GDM1 (cell line): ENCODE measurements around the gene CBFA2T3.

Experiments used
- DNase-seq: peaks from one replicate; lab custom pipeline; 2025; lab: John Stamatoyannopoulos, UW

Gene CBFA2T3

DNA sequence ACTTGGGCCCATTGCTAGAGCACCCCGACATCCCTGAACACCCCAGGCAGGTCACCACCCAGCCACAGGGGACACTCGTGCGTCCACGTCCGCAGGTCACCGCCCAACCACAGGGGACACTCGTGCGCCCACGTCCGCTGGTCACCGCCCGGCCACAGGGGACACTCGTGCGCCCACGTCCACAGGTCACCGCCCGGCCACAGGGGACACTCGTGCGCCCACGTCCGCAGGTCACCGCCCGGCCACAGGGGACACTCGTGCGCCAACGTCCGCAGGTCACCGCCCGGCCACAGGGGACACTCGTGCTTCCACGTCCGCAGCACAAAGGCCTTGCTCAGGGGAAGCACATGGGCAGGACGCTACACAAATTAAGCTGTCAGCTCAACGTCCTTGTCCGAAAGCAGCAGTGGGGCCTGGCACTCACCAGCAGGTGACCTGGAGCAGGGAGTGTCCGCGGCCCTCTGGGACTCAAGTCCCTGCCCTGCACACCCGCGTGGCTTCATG is 137.9 kb downstream of the CBFA2T3 start:
- DNase-seq, result no peak

DNA sequence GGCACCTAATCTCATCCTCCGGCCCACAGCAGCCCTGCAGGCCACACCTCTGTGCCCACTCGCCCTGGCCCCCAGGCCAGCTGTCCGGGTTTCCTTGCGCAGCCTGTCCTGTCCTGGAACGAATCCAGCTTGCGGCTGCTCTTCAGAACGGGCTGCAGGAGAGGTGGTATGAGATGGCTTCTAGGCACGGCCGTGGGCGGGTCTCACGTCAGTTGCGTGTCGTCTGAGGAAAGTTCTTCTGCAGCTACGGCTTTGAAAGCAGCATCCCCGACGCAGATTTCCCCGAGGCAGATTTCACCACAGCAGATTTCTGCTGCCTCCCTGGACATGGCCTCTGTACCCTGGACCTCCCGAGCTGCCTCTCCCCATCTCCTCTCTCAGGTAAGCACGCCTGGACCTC is 138.4 kb downstream of the CBFA2T3 start:
- no peak for DNase-seq

DNA sequence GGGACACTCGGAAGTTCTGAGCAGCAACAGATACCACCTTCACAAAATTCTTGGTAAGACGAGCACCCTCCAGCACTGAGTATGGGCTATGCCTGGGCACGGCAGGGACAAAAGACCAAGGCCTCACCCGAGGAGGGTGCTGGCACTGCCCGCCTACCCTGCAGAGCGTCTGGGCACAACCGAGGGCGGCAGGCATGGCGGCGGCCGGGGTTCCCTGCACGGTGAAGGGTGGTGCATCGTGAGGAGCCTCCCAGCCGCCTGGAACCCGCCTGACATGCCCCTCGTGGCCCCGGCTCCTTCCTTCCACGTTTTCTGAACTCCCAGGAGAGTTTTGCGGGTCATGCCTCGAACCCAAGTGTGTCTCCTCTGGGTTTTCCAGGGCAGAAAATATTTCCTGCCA is 139.2 kb downstream of the CBFA2T3 start:
- DNase-seq, result no peak

DNA sequence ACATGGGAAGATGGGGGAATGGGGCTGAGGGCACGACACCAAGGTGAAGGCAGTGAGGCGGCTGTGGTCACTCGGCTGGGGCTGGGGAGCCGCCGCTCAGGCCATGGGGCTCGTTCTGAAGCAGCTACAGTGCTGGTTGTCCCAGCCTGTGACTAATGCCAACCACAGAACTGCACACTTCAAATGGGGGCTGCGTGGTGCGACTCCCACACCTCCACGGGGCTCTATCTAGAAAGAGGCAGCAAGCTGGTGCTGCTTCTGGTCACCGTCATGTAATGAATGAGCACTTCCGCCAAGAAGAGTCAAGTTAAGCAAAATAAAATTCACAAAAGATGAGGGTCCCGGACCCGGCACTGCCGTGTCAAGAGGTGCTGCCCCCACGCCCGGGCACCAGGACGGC is 140.2 kb downstream of the CBFA2T3 start:
- no peak for DNase-seq

DNA sequence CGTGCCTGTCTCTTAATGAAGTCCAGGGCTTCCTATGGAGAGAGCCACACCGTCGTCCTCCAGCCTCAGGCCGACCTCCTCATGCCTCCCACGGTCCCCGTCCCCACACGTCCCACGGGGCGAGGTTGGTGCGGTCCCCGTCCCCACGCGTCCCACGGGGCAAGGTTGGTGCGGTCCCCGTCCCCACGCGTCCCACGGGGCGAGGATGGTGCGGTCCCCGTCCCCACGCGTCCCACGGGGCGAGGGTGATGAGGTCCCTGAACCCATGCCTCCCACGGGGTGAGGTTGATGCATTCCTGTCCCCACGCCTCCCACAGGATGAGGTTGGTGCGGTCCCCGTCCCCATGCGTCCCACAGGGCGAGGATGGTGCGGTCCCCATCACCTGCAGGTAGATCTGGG is 141.2 kb downstream of the CBFA2T3 start:
- no peak for DNase-seq

DNA sequence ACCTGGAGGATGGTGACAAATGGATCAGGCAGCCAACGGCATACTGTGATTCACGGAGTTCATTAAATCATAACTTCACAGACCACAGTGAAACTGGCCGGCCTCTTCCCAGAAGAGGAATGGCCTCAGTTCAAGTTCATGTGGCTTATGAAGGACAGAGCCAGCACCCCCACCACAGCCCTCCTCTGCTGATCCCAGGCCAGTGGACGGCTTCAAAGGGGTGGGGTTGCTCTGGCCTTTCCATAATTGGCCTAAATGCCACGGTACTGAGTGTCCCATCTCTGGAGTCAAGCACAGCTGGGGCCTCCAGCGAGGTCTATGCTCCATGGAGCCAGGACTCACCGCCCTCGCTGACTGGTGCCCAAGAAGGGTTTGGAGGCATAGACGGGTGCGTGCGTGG is 141.6 kb downstream of the CBFA2T3 start:
- DNase-seq, result no peak

DNA sequence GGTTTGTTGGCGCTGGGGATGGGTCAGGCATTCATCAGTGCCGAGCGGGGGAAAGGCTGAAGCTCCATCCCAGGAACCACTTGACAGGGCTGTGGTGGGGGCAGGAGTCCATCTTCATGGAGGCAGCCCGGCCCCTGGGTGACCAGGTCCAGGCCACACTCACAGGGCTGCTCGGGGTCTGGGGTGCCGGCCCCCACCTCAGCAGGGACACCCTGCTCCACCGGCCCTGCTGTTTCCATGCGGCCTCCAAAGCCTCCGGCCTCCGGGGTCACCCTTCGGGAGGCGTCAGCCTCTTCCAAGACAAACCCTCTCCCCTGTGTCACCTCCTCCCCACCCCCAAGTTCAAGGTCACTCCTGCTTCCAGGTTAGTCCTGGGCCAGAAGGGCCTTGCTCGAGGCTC is 142.3 kb downstream of the CBFA2T3 start:
- DNase-seq, result no peak

DNA sequence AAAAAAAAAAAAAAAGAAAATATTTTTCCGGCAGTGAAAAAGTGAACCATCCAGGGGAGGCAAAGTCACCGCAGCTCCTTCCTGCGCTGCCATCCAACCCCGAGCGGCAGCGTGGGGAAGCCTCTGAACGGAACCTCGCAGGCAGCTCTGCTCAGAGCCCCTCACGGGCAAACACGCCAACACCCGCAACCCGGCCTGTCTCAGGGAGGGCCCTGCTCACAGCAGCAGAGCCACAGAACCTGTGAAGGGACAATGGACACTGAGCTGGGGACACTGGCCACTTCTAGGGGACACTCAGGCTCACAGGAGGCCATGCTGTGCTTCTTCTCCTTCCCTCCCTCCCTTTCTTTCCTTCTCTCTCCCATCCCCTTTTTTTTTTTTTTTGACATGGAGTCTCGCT is 143.9 kb downstream of the CBFA2T3 start:
- DNase-seq, result no peak

DNA sequence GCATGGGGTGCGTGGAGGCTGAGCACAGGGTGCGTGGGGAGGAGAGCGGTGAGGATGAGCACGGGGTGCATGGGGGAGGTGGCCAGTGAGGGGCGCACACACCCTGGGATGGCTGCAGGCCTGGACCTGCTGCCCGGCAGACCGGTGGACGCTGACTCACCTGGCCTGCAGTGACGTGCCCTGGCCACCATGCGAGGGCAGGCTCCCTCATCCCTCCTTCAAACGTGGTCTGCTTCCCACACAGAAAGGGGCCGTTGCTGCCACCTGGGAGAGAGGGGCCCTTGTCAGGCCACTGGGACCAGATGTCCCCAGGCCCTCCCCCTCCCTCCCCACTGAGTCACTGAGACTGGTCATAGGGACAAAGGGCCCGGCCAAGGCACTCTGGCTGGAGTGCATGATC is 145.2 kb downstream of the CBFA2T3 start:
- no peak for DNase-seq

DNA sequence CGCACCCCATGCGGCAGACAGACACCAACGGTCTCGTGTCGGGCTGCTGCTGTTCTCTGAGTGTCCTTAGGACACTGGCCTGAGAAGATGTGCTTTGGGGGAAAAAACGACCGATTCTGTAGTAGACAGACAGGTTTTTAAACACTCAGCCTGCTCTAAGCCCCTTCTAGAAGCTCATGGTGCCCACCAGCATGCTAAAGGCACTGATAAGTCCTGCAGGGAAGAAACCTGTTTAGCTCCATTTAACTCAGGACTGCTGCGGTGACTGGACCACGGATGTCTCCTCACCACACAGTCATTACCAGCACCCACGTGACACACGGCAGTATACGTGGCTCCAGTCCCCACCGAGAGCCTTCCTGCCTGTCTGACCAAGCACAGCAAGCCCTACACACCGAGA is 146.2 kb downstream of the CBFA2T3 start:
- DNase-seq, result no peak

DNA sequence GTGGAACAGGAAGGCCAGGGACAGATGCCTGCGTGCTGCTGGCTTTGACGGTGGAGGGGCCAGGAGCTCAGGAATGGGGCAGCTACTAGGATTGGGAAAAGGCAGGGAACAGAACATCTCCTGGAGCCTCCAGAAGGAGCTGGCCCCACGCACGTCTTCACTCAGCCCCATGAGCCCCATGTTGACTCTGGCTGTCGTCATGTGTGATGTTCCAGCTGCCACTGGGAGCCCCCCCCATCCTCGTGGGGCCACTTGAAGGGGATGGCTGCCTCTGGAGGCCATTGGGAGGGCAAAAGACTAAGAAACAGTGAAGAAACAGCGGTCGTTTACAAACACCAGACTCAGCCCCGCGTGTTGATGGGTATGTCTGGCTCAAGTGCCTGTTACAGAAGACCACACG is 146.7 kb downstream of the CBFA2T3 start:
- no peak for DNase-seq

DNA sequence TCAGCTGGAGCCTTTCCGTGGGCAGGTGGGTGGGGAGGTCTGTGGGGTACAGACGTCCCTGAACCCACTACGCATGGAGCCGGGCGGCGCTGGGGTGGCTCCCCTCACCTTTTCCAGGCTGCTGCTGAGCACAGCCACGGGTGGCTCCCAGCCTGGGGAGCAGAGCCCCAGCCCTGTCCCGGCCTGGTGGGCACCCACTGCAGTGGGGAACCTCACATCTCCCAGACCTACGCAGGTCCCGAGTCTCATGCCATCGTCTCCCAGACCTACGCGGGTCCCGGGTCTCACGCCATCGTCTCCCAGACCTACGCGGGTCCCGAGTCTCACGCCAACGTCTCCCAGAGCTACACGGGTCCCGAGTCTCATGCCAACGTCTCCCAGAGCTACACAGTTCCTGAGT is 148.3 kb downstream of the CBFA2T3 start:
- DNase-seq, result no peak

DNA sequence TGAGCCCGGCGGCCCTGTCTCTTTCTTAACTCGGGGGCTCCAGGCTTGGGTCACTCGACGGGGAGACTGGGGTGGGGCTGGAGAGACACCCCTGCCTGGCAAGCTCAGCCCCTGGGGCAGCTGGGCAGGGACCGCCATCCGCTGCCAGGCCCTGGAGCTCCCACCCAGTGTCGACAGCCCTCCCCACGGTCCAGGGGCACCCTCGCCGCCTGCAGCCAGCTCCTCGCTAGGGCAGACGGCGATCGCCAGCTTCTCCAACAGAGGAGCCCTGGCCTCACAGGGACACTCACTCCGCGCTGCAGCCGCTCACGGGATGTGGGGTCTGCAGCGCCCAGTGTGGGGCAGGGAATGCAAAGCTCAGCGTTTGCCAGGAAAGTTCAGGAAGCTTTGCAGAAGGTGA is 149.3 kb downstream of the CBFA2T3 start:
- no peak for DNase-seq

DNA sequence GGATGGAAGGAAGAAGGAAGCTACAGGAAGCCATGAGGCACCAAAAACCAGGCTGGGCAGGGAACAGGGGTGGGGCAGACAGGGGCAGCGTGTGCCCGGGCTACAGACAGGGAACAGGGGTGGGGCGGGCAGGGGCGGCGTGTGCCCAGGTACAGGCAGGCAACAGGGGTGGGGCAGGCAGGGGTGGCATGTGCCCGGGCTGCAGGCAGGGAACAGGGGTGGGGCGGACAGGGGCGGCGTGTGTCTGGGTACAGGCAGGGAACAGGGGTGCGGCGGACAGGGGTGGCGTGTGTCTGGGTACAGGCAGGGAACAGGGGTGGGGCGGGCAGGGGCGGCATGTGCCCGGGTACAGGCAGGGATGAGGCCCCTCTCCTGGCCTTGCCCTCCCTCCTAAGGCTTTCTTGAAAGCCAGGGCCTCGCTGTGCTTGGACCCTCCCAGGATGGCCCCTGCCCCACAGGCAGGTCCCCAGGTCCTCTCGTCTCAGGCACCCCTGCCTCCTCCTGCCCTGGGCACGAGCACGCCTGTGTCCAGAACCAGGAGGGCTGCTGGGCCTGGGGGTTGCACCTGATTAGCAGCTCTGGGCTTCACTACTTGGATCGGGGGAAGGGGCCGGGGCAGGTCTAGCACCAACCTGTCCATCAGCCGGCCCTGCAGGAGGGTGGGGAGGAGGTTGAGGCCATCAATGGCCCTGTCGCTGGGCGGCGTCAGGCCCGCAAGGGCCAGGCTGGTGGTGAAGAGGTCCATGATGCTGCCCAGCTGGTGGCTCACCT is 150.8 kb downstream of the CBFA2T3 start:
- no peak for DNase-seq

DNA sequence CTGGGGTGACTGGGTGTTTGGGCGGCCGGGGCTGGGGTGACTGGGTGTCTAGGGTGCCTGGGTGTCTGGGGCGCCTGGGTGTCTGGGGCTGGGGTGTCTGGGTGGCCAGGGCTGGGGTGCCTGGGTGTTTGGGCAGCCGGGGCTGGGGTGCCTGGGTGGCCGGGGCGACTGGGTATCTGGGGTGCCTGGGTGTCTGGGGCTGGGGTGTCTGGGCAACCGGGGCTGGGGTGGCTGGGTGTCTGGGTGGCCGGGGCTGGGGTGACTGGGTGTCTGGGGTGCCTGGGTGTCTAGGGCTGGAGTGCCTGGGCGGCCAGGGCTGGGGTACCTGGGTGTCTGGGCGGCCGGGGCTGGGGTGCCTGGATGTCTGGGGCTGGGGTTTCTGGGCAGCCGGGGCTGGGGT is 151.9 kb downstream of the CBFA2T3 start:
- DNase-seq, result no peak
